Lung microvascular endothelial cell (primary cell): ENCODE data around the gene DUSP22. TPM values are rescaled to one million over a fixed set of nuclear protein-coding genes. Genes with fewer than 3 reads are reported as not detected.

Source experiments
- DNase-seq, 2 donors: peaks; one replicate each; pipeline versions ENCODE4 v3.0.0 to v3.0.0-alpha.2; 2010; ENCODE audit warnings: low read depth in 2 of 2
- total RNA-seq: library from RNA; depleted of rRNA; stranded (reverse); fragments of >200 nt; gene quantifications from 2 replicates; pipeline ENCODE4 v1.2.1, GENCODE V29; 2014

DUSP22 gene
- total RNA-seq, 1 donor from 2014 or later, result 28.2 TPM

DNA sequence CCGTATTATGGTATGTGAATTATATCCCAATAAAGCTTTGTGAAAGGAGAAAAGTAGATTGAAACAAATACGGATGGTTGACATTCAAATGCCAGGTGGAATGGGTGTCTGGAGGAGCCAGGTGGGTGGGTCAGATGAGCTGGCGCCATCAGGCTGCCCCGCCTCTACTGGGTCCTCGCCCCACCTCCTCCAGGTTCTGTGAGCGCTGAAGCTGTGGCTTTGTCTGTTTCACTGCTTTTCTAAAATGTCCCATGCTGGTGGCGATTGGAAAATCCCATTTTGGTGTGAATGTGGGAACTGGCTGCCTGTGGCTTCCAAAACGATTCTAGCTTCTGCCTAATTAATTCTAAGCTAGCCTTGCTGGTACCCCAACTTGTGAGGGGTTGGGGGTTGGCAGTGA, 16.5 kb downstream of the DUSP22 start:
- DNase-seq, result no peak

DNA sequence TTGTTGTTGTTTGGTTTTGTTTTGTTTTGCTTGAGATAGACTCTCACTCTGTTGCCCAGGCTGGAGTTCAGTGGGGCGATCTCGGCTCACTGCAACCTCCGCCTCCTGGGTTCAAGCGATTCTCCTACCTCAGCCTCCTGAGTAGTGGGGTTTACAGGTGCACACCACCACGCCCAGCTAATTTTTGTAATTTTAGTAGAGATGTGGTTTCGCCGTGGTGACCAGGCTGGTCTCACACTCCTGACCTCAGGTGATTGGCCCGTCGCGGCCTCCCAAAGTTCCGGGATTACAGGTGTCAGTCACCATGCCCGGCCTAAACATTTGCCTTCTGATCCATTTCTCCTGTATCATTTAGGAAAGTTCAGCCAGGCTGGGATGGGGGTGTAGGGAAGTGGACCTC, 17.7 kb downstream of the DUSP22 start:
- DNase-seq, result no peak

GRCh38 chr6:310671-311070, 18.4 kb downstream of the DUSP22 start:
- no peak for DNase-seq

DNA sequence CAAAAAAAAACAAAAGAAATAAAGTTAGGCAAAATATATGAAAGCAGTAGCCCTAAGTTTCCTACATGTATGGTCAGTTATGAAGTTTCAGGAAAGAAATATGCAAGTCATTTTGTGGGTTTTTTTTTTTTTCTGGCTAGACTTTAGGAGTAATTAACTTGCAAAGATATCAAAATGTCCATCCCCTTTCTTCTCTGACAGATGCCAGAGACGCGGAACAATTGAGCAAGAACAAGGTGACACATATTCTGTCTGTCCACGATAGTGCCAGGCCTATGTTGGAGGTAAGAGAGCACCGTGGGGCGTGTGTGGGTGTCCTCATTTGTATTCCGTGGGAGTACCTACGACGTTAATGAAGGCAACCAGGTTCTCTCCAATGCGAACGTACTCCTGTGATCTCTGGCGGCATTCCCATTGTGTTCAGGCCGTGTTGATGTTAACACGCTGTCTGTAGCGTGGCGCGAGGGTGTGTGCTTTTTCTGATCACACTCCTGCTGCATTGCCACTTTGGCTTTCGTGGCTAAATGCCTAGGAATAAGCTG, 19.5 kb downstream of the DUSP22 start:
- DNase-seq, result peak; percentile 47 to 70

GRCh38 chr6:313087-313486, 20.8 kb downstream of the DUSP22 start:
- DNase-seq, result no peak

DNA sequence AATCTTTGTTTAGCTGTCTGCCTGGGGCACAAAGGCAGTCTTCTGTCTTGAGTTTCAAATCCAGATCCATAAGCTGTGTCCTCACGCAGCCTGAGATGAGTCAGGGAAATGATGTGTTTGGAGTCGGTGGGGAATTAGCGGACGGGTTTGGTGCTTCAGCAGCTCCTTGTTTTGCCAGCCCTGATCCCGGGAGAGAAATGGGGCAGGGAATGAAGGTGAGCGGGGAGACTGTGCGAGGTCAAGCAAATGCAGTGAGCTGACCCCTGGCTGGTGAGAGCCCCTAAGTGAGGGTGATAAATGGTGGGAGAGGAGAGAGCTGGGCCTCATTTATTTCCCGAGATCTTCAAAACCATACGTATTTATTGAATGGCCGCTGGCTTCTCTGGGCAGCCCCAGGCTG, 21.6 kb downstream of the DUSP22 start:
- DNase-seq, result no peak

GRCh38 chr6:314377-314776, 22.1 kb downstream of the DUSP22 start:
- no peak for DNase-seq

DNA sequence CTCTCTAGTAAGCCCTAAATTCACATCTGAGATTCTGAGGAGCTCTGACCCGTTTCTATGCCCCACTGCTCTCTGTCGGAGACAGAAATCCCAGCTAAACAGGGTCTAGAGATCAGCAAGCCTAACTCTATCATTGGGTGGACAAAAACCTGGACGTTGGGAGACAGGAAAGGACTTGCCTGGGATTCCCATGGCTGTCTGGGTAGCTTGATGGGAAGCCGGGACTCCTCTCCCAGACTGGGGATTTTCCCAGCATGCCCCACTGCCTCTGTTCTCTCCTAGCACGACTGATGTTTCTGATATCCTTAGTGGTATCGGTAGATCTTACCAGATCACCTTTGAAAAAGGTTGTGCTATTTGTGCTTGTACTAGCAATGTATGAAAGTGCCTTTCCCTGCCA, 22.9 kb downstream of the DUSP22 start:
- no peak for DNase-seq

GRCh38 chr6:315921-316752, 23.9 kb downstream of the DUSP22 start:
- DNase-seq, result no peak

DNA sequence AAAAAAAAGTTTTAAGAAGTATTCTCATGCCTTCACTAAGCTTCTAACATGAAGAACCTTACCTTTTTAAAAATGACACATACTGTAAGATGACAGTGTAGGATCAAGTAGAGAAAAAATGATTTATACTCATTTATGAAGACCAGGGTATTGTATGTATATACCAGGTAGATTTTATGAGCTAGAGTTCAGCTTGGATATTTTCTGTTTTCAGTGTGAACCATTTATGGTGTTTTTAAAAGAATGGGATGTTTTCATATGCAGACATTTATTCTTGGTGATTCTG, 24.4 kb downstream of the DUSP22 start:
- DNase-seq, result no peak

DNA sequence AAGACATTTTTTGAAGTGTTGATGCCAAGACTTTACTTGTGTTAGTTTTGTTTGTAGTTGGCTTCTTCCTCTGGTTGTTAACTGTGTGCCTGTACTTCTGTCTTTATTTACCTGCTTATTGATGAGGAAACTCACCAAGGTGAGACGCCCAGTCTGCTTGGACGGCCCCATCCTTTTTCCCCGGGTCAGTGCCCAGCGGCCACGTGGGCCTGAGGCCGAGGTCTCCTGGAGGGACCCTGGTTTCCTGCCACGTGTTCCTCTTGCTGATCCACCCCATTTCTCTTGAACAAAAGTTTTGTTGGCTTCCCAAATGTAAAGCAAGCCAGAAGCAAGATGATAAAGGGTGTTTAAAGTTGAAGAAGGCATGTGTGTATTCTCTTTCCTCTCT, 24.8 kb downstream of the DUSP22 start:
- no peak for DNase-seq

- no peak for DNase-seq
Observed at GRCh38 chr6:317448-318144, 25.3 kb downstream of the DUSP22 start.

GRCh38 chr6:318243-318890, 26.1 kb downstream of the DUSP22 start:
- no peak for DNase-seq

DNA sequence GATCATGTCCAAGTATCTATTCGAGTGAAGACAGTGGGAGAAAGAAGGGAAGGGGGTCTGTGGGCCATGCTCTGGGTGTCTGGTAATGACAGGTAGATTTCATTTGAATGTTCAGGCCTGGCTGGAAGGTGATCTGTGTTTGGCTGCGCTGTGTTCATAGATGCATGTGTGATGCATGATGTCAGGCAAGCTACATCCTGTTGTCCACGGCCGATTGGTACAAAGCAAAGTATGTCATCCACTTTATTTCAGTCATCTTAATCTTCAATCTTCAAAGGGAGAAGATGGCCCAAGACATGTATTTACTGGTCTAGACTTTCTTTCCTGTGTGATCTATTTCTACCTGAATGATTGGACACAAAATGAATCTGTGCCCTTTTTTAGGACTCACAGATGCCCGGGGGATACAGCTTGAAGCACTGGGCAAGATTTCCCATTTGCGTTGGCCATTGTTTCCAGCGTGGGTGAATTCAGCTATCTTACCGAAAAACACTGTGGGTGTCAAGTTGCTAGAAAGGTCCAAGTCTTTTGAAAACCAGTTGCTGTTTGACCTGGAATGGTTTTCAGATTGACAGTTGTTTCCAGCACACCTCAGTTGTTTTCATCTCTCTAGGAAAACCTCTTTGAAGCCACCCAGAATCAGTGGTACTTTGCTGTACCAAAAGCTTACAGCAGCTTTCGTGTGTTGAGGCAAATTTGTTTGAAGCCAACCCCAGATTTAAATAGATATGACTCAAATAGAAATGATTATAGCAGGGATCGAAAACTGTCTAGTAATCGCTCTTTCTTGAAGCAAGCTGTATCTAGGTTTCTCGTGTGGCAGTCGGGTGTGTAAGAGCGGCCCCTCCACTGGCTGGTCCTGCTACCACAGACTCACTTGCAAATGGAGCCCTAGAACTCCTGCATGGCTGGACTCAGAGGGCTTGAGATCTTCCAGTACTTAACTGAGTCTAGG, 27.2 kb downstream of the DUSP22 start:
- no peak for DNase-seq

DNA sequence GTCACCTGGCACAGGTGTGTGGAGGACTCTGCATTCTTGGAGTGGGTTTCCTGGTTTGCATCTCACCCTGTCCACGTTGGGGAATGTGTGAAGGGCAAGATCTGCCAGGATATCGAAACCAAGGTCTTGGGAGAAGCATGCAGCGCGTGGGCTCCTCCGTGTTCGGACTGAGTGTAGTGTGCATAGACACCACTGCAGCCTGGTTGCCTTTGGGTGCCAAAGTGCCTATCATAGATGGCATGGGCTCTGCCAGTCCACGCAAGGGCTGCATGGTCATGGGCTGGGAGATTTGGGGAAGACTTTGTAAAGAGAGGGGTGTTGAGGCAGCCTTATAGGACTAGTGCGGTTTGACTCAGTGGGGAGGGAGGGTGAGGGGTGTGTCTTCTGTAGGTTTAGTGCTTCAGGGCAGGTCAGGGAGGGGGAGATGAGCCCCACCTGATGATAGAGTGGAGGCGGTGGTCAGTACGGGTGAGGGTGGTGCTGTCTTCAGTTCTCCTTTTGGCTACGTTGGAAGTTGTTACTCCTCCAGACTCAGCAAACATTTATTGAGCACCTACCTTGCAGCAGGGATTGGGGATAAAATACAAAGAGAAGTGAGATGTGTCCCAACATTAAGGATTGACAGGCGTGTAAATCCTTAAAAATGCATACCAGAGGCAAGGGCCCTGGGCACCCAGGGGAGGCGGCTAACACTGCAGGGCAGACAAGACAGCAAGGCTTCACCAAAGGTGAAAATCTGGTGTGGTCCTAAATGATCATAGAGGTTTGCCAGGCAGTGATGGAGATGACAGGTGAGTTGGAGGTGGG, 28.3 kb downstream of the DUSP22 start:
- DNase-seq, result no peak

DNA sequence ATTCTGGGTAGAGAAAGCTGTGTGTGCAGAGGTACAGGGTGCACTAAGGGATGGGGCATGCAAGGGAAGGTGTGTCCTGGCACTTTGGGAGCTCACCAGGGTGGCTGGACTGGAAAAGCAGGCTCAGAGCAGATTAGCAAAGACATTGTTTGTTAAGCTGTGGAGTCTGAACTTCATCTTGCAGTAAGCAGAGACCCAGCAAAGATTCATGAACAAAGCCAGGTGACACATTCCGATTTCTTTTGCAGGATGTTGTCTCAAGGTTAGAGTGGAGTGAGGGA, 28.8 kb downstream of the DUSP22 start:
- DNase-seq, result no peak

GRCh38 chr6:321536-322258, 29.4 kb downstream of the DUSP22 start:
- DNase-seq, result no peak

DNA sequence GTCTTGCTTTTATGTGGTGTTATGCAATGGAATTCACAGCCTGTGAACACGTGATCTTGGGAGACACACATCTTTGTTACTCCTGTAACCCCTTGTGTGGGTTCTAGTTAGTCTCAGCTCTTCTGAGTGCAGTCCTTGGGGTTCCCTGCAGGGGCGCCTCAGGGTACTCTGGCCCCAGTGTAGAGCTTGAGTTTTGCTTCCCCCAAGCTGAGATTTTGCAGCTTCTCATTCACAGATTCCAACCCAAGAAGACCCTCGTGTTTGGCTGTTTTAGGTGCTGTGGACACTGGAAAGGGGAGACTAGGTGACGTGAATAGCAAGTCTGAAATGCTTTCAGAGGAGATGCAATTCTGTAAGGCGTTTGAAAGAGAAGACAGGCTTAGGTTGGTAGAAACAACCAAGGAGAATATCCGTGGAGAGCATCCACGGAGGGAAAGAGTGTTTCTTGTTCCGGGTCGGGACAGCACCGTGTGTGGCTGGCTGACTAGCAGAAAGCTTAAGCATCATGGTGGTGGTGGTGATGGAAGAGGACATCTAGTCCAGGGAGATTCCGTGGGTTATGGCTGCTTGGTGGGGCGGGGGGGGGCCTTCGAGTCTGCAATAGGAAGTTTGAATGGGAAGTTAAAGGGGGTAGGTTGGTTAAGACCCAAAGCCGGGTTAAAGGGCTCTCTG, 30.1 kb downstream of the DUSP22 start:
- DNase-seq, result no peak

DNA sequence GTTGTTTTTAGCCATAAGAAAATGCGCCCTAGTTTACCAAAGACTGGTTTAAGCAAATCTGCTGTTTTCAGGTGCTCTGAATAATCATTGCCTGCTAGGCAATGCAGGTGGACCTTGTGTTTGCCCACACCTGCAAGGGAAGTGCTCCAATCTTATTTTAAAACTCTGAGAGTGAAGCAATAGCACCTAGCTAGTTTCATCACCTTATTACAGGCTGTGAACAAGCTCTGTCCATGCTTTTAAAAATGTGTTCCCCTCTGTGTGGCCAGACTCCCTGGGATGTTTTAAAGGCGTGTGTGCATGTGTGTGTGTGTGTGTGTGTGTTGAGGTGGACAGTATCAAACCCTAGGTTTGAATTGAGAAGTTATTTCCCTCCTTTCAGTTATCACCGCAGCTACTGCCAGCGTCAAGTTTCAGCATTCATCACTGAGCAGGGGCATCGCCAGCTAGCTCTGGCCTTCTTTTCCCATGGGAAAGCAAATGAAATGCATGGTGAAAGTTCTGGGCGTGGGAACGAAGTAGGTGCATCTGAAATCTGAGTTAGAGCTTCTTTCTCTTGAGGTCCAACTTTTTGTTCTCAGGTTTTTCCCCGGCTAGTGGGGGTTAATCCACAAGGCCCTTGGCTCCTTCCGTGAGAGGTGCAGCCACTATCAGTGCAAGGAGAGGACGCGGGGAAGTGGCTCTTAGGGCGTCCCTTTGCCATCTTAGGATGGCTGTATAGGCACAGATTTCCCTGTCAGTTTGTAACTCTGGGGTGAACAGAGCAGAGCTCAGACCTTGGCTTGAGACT, 30.8 kb downstream of the DUSP22 start:
- no peak for DNase-seq
